ENCODE data around the gene CLCF1. TPM values are rescaled to one million over a fixed set of nuclear protein-coding genes. Genes with fewer than 3 reads are reported as not detected.

CLCF1 gene
- total RNA-seq, 4 donors from 2014 or later = 1.1 to 4.1 (median 3.8) TPM

DNA sequence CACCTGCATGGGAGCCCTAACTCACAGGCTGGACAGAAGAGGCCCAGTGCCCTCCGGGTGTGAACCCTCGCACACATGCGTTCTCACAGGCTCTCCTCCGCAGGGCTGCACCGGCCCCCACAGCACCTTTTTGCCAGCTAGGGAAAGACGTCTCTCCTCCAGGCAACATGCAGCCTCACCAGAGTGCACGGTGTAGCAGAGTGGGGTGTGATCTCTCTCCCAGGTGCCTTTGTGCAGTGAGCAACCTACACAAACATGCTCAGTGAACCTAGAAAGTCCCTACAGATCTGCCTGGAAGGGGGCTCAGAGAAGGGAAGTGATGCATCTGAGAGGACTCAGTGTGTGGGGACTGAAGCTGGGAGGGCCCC lies 38.4 kb upstream of the CLCF1 start:
- TF ChIP-seq, protein P1, sequence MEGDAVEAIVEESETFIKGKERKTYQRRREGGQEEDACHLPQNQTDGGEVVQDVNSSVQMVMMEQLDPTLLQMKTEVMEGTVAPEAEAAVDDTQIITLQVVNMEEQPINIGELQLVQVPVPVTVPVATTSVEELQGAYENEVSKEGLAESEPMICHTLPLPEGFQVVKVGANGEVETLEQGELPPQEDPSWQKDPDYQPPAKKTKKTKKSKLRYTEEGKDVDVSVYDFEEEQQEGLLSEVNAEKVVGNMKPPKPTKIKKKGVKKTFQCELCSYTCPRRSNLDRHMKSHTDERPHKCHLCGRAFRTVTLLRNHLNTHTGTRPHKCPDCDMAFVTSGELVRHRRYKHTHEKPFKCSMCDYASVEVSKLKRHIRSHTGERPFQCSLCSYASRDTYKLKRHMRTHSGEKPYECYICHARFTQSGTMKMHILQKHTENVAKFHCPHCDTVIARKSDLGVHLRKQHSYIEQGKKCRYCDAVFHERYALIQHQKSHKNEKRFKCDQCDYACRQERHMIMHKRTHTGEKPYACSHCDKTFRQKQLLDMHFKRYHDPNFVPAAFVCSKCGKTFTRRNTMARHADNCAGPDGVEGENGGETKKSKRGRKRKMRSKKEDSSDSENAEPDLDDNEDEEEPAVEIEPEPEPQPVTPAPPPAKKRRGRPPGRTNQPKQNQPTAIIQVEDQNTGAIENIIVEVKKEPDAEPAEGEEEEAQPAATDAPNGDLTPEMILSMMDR (IDR thresholded peaks at IDR 0.05; ENCODE audit: low read depth) = no peak

DNA sequence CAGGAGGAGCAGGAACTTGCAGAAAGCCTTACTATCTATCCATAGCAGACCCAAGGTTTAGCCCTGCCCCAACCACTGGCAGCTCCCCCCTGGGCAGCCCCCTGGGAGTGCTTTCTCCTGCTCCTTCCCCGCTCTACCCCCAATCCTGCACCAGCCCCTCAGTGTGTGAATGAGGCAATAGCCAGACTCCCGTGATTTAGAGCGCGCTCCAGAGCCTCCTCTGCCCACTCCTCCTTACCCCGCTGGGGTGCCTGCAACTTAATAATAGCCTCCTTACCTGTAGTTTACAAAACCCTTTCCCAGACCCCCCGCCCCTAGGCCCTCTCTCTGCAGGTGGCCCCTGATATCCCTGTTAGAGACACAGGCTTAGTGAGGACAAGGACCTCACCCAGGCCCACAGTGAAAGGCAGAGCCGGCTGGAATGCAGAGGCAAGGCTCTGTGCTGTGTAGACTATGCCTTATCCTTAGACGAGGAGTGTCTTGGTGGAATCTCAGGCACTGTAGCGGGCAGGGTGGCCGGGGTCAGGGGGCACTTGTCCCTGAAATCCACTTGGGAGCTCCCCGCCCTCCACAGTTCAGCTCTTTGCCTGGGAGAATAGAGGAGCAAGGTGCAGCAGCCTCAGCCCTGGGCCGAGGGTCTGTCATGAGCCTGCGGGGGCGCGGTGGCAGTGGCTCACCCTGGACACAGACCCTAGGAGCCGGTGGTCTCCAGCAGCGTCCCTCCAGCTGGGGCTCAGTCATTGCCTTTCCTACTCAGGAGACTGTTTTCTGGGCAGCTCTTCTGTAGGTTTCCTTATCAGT lies 37.8 kb upstream of the CLCF1 start:
- TF ChIP-seq, protein P1 (IDR thresholded peaks at IDR 0.05; ENCODE audit: low read depth) = no peak

DNA sequence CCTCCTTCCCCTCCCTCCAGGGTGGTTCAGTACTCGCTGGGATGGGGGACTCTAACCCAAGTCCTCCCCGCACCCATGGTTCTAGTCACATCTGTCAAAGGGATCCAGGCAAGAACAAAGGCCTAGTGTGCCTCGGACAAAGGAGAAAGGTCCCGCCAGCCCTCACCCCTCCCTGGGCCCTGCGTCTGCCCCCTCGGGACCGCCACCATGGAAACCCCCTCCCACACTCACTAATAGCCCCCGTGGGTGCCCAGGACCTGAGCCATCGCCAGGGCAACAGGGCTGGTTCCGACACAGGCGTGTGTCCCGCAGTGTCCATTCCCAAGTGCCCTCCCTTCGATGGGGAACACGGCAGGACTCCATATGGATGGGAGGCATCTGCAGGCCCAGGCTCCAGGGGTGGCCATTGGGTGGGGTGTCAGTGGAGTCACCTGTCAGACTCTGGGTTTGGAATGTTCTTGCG lies 37.0 kb upstream of the CLCF1 start:
- TF ChIP-seq, protein P1 (IDR thresholded peaks at IDR 0.05; ENCODE audit: low read depth) = no peak

DNA sequence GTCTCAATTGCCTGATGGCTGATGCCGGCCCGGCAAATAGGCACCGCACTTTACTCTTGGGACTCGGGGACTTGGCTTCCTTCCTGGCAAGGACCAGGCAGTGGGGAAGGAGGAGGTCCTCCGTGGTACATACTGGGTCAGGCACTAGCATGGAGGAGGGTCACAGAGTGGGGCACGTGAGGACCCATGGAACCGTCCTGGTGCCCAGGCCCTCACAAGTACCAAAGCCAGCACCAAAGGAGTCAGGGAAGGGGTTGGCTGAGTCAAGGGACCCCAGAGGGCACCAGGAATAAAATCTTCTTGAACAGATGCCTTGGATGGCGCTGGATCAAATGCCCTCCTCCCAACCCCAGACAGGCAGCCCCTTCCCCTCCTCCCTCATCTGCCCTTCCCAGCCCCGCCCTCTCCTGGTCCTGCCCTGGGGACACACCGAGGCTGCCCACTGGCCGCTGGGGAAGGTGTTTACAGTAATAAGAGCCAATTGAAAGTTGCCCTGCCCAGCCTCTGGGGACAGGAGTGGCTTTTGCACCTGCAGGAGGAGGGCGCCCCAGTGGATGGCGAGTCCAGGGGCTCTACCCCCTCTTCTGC lies 36.5 kb upstream of the CLCF1 start:
- TF ChIP-seq, protein P1 (IDR thresholded peaks at IDR 0.05; ENCODE audit: low read depth) = no peak

DNA sequence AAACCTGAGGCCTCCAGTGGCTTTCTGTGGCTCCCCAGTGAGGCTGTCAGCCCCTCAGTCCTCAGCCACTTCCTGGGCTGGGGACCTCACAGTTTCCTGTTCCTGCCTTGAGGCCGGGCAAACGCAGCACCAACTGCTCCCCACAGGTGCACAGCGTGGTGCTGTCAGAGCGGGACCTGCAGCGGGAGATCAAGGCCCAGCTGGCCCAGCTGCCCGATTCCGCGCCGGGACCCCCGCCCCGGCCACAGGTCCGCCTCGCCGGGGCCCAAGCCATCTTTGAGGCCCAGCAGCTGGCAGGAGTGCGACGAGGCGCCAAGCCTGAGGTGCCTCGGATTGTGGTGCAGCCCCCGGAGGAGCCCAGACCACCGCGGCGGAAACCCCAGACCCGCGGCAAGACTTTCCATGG lies 35.9 kb upstream of the CLCF1 start:
- TF ChIP-seq, protein P1 (IDR thresholded peaks at IDR 0.05; ENCODE audit: low read depth) = no peak

DNA sequence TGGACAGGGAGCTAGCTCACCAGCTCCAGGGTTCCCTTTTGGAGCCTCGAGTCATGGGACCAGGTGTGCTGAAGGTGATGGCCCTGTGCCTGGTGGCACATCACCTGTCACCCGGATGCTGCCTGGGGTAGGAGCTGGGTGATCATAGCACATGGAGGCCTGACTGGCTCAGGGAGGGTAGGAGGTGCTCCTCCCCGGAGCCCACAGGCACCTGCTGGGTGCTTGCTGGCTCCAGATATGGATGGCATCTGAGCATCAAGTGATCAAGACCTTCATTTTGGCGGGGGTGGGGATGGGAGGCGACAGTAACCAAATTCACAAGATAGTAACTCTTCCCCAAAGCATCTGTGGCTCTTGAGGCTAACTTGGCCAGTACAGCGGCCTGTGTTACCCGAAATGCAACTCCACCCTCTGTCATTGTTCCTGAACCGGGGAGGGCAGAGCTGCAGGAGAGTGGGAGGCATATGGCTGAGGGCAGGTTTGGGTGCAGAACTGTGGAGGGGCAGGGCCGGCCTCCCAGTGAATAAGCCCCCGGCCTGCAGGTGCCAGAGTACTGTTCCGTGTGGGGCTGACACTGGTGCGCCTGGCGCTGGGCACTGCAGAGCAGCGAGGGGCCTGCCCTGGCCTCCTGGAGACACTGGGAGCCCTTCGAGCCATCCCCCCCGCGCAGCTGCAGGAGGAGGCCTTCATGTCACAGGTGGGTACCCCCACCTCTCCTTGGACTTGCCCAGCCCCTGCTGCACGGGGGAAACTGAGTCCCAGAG lies 35.2 kb upstream of the CLCF1 start:
- TF ChIP-seq, protein P1 (IDR thresholded peaks at IDR 0.05; ENCODE audit: low read depth) = no peak

DNA sequence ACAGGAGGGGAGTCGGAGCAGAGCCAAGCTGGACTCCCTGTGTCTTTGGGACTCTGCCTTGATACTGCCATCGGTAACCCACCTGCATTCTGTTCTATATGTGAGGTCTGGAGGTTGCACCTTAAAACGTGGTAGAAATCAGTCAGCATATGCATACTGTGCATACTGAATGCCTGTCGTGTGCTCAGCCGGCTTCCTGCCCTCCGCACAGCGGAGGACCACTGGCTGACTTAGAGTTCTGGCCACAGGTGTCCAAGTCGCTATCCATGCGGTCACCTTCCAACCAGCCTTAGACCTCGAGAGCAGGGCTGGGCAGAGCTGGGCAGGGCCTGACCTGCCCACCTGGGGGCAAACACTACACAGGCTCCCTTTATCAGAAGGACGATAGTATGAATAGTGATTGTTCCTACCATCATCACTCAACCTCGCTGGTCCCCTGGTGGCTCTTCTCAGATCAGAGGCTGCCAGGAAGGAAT lies 34.3 kb upstream of the CLCF1 start:
- TF ChIP-seq, protein P1 (IDR thresholded peaks at IDR 0.05; ENCODE audit: low read depth) = no peak
